Esophagus squamous epithelium (tissue), 4 donors: ENCODE results near the gene ARSA.

Experiments
- CTCF ChIP-seq, 6 experiments: fragments of 450-650 bp in 4 of 6; fragments of 200-600 bp in 2 of 6; sonication (generic) in 2 of 6; IDR thresholded peaks; one replicate each; pipeline ENCODE4 v1.5.1; 2016 to 2019; ENCODE audit warnings: antibody characterized with exemption in 6 of 6, mild to moderate bottlenecking in 4 of 6, moderate library complexity in 4 of 6
- POLR2A ChIP-seq, 4 donors: fragments of 450-650 bp; IDR thresholded peaks; one replicate each; pipeline ENCODE4 v1.6.1; 2017; ENCODE audit warnings: antibody characterized with exemption in 4 of 4, mild to moderate bottlenecking in 4 of 4, moderate library complexity in 3 of 4

GRCh38 chr22:50597097-50597496, 30.9 kb downstream of the ARSA start:
- TF ChIP-seq CTCF (IDR thresholded peaks at IDR 0.05) = no peak
- TF ChIP-seq POLR2A (IDR thresholded peaks at IDR 0.05) = no peak
